GM12878 (cell line): ENCODE data around the gene RAB31. TPM values are rescaled to one million over a fixed set of nuclear protein-coding genes. Genes with fewer than 3 reads are reported as not detected.
A peak's percentile ranks its signal among the peaks of the same experiment; 100 is the strongest.

Experiments used
- ATAC-seq: fragments of 200-7000 bp; cut with Tn5 transposase; 3 replicates; pipeline ENCODE4 v1.9.1; 2020; ENCODE audit warnings: mild to moderate bottlenecking, moderate library complexity
- BruUV-seq: library from RNA; stranded (reverse); fragments of 400-500 nt; replicated peaks from 2 replicates; lab custom pipeline; 2021; lab: Mats Ljungman, UMichigan
- CTCF ChIA-PET: fragments of 300-600 bp; sonication (Branson Sonifier 250); formaldehyde crosslinking; extraction: SDS; loops from one replicate; lab custom pipeline; 2021; ENCODE audit warnings: inconsistent platforms; lab: Yijun Ruan, JAX
- POLR2A ChIA-PET: fragments of 350-600 bp; formaldehyde crosslinking; extraction: SDS; loops from one replicate; lab custom pipeline; 2021; ENCODE audit warnings: inconsistent platforms; lab: Charles Lee
- RAD21 ChIA-PET: fragments of 300-600 bp; sonication (Branson Sonifier 250); formaldehyde crosslinking; loops from one replicate; lab custom pipeline; 2023; ENCODE audit warnings: antibody characterized with exemption; ENCODE audit not compliant: unreplicated experiment; lab: Charles Lee
- SMC1A ChIA-PET: fragments of 300-600 bp; sonication (Branson Sonifier 250); formaldehyde crosslinking; loops from one replicate; lab custom pipeline; 2023; ENCODE audit not compliant: unreplicated experiment, uncharacterized antibody; lab: Charles Lee
- DNase-seq: peaks from one replicate; pipeline ENCODE4 v3.0.0-alpha.2; 2011; ENCODE audit warnings: low read depth, low spot score
- FAIRE-seq: peaks from 3 replicates; lab custom pipeline; 2011; peaks lifted over from hg19 to GRCh38; lab: Jason Lieb, UNC
- H2AFZ ChIP-seq: 2 replicates; pipeline ENCODE4 v1.6.0; 2011; ENCODE audit warnings: low read depth, low read length, control low read depth; ENCODE audit not compliant: control insufficient read depth
- H3K27ac ChIP-seq: 2 replicates; pipeline ENCODE4 v1.5.1; 2011; ENCODE audit warnings: control low read depth; ENCODE audit not compliant: control insufficient read depth, insufficient read depth
- H3K27me3 ChIP-seq, 2 experiments: replicated peaks in 1 of 2; 2 replicates each; pipeline versions ENCODE4 v1.6.0 to v1.6.1; 2011; ENCODE audit warnings: low read length in 1 of 2; ENCODE audit not compliant: control insufficient read depth in 2 of 2, insufficient read depth in 2 of 2
- H3K36me3 ChIP-seq, 2 experiments: 2 replicates each; pipeline ENCODE4 v1.5.1; 2011; ENCODE audit warnings: low read length in 1 of 2; ENCODE audit not compliant: control insufficient read depth in 2 of 2, insufficient read depth in 2 of 2
- H3K4me1 ChIP-seq: 2 replicates; pipeline ENCODE4 v1.6.1; 2011; ENCODE audit warnings: mild to moderate bottlenecking, low read length, moderate library complexity, mixed read lengths; ENCODE audit not compliant: control insufficient read depth, insufficient read depth
- H3K4me2 ChIP-seq: 2 replicates; pipeline ENCODE4 v1.6.0; 2011; ENCODE audit warnings: control low read depth; ENCODE audit not compliant: control insufficient read depth, insufficient read depth
- H3K4me3 ChIP-seq: fragments of 200-600 bp; sonication (generic); 2 replicates; pipeline ENCODE4 v1.5.1; 2016
- H3K79me2 ChIP-seq: 2 replicates; pipeline ENCODE4 v1.6.0; 2011; ENCODE audit warnings: low read length; ENCODE audit not compliant: control insufficient read depth, insufficient read depth
- H3K9ac ChIP-seq: 2 replicates; pipeline ENCODE4 v1.8.0; 2011; ENCODE audit warnings: low read length, control low read depth, mixed read lengths; ENCODE audit not compliant: control insufficient read depth, insufficient read depth
- H3K9me3 ChIP-seq: replicated peaks from 3 replicates; pipeline ENCODE4 v1.5.1; 2011; ENCODE audit warnings: mild to moderate bottlenecking, low read length; ENCODE audit not compliant: control insufficient read depth, insufficient read depth
- H4K20me1 ChIP-seq: 2 replicates; pipeline ENCODE4 v1.6.0; 2011; ENCODE audit not compliant: control insufficient read depth, insufficient read depth
- EED ChIP-seq: sonication (generic); IDR thresholded peaks from 2 replicates; pipeline ENCODE4 v1.6.1; 2016; ENCODE audit warnings: antibody characterized with exemption, low read depth
- FOS ChIP-seq: IDR thresholded peaks from 3 replicates; pipeline ENCODE4 v1.6.1; 2011; ENCODE audit warnings: borderline replicate concordance; ENCODE audit not compliant: insufficient read length; ENCODE audit errors: extremely low read depth
- FOXK2 ChIP-seq: fragments of 450-650 bp; IDR thresholded peaks from 2 replicates; pipeline ENCODE4 v1.6.1; 2017; ENCODE audit warnings: mild to moderate bottlenecking, moderate library complexity
- MEF2A ChIP-seq: IDR thresholded peaks from 2 replicates; pipeline ENCODE4 v1.6.1; 2011; ENCODE audit warnings: low read depth, mild to moderate bottlenecking, low read length, moderate library complexity; ENCODE audit not compliant: insufficient read depth
- SIX5 ChIP-seq: IDR thresholded peaks from 2 replicates; pipeline ENCODE4 v1.6.1; 2011; ENCODE audit warnings: mild to moderate bottlenecking, low read depth, low read length, moderate library complexity; ENCODE audit not compliant: severe bottlenecking
- ZBTB11 ChIP-seq: fragments of 450-650 bp; formaldehyde crosslinking; IDR thresholded peaks from 2 replicates; pipeline ENCODE4 v1.5.0; 2022; ENCODE audit warnings: mild to moderate bottlenecking, missing genetic modification characterization
- ZNF207 ChIP-seq: fragments of 450-650 bp; IDR thresholded peaks from 2 replicates; pipeline ENCODE4 v1.6.1; 2014; ENCODE audit warnings: antibody characterized with exemption, mild to moderate bottlenecking, borderline replicate concordance
- WGBS: methylation state at CpG from one replicate; pipeline ENCODE4 v1.1.6; 2016; ENCODE audit warnings: low lambda C conversion rate; ENCODE audit not compliant: insufficient replicate concordance, insufficient coverage; ENCODE audit errors: missing lambda C conversion rate; 5-methylcytosine and 5-hydroxymethylcytosine counted together
- in situ Hi-C: fragments of 300-500 bp; cut with MboI; formaldehyde crosslinking; loops from 9 replicates; pipeline ENCODE4 v1.14.3; 2018; ENCODE audit warnings: mixed read lengths
- intact Hi-C: fragments of 100-400 bp; cut with micrococcal nuclease; formaldehyde crosslinking; loops from one replicate; pipeline ENCODE4 v1.14.2; 2022; ENCODE audit not compliant: unreplicated experiment
- polyA plus RNA-seq, 11 experiments: library from polyadenylated mRNA; depleted of rRNA in 4 of 11; unstranded in 6 of 11; stranded (reverse) in 5 of 11; fragments of >200 nt; fragmentation: Nextera tagmentation in 4 of 11; fragmentation: Illumina TruSeq in 1 of 11; extraction: Ambion mirVana in 4 of 11; extraction: Trizol in 1 of 11; gene quantifications; 1 replicate in 1 of 11; 2 replicates in 10 of 11; pipeline versions ENCODE4 v1.2.1 to v1.2.3, GENCODE V29; 2011 to 2016; ENCODE audit warnings: inconsistent platforms in 2 of 11, missing spikeins in 2 of 11, low read depth in 1 of 11
- total RNA-seq, 4 experiments: library from RNA; depleted of rRNA in 3 of 4; stranded (reverse); fragments of >200 nt in 3 of 4; fragmentation: Illumina TruSeq in 1 of 4; extraction: Trizol in 1 of 4; gene quantifications; 2 replicates each; pipeline versions ENCODE4 v1.2.1 to v1.2.3, GENCODE V29; 2013 to 2021

The RAB31 gene
- total and polyA plus RNA-seq, 10 of the 15 experiments (the other 5 are each of a cell fraction or from before 2014, with no cell fraction given): 0.80 to 23.3 (median 12.2) TPM

- TF ChIP-seq FOS (no peak), FOXK2 (no peak), ZBTB11 (CRISPR knock-in tag) (no peak)
These were observed 7.8 kb upstream of the RAB31 start (continued) for GRCh38 chr18:9700261-9700796.

GRCh38 chr18:9701609-9702349, 6.3 kb upstream of the RAB31 start:
- POLR2A ChIA-PET: no interaction called here
- H2AFZ ChIP-seq: no peak overlapping the region
- in situ Hi-C loops: no loop called here

More at GRCh38 chr18:9701609-9702349, 6.3 kb upstream of the RAB31 start:
- DNase-seq: no peak
- intact Hi-C loops: loop anchor here (10.0 kb wide), 1 partner anchor 87 kb away; the partner anchor contains the start of gene PPP4R1
- no peak for FAIRE-seq
- no peaks in the 10 kb centered on the region for H3K36me3 ChIP-seq
- ChIA-PET RAD21 (interaction anchor here (0.6 kb wide), 1 partner anchor 16 kb away, joined by 4 read pairs; no protein-coding TSS in a partner anchor), SMC1A (no interaction called here), CTCF (interaction anchor here (1.2 kb wide), 1 partner anchor 93 kb away, joined by 3 read pairs; no protein-coding TSS in a partner anchor)
- ATAC-seq: no peak; the same call in 2 of the 3 replicates
- H3K4me3 ChIP-seq: no peak overlapping the region; the same call in 1 of the 2 replicates
- H3K4me2 ChIP-seq: peak overlapping the region; percentile 83
- no peaks in the 10 kb centered on the region for H3K9me3 ChIP-seq
- peaks cover 0 to 2% of the 10 kb centered on the region in 2 experiments; a peak in 2 of 4 replicates for H3K27me3 ChIP-seq
- H3K79me2 ChIP-seq: no peaks in the 10 kb centered on the region
- TF ChIP-seq ZNF207: no peak
- peak; percentile 69; the same call in 1 of the 2 replicates for TF ChIP-seq MEF2A
- no peak for TF ChIP-seq SIX5
- peak; percentile 51; the same call in 1 of the 2 replicates for TF ChIP-seq EED
- H4K20me1 ChIP-seq: no peaks in the 10 kb centered on the region
- WGBS: 79% methylated on average over 11 of the region's 11 CpGs
- no TSS peak for BruUV-seq
- no peak overlapping the region for H3K27ac ChIP-seq
- no peak overlapping the region for H3K9ac ChIP-seq
- peaks cover 30% of the 10 kb centered on the region for H3K4me1 ChIP-seq
